Loucy (cell line): ENCODE results near the gene EXOG.

Experiments
- H2AFZ ChIP-seq: fragments of 200-600 bp; sonication (generic); 2 replicates; pipeline ENCODE4 v1.6.0; 2016; ENCODE audit warnings: antibody characterized with exemption, mild to moderate bottlenecking, low read length, moderate library complexity
- H3F3A ChIP-seq: fragments of 200-600 bp; 2 replicates; pipeline ENCODE4 v1.6.0; 2016; ENCODE audit warnings: antibody characterized with exemption, low read depth, mild to moderate bottlenecking
- H3K27me3 ChIP-seq: fragments of 200-600 bp; sonication (generic); 2 replicates; pipeline ENCODE4 v1.6.1; 2014; ENCODE audit warnings: low read length, mild to moderate bottlenecking; ENCODE audit not compliant: insufficient read depth, poor library complexity, severe bottlenecking
- H3K36me3 ChIP-seq: fragments of 200-600 bp; sonication (generic); 2 replicates; pipeline ENCODE4 v1.6.1; 2016; ENCODE audit warnings: low read length; ENCODE audit not compliant: insufficient read depth
- H3K4me1 ChIP-seq: fragments of 200-600 bp; sonication (generic); 2 replicates; pipeline ENCODE4 v1.5.1; 2014; ENCODE audit warnings: low read length, mild to moderate bottlenecking; ENCODE audit not compliant: insufficient read depth, poor library complexity, severe bottlenecking
- H3K4me2 ChIP-seq: fragments of 200-600 bp; sonication (generic); 2 replicates; pipeline ENCODE4 v1.6.0; 2014; ENCODE audit warnings: antibody characterized with exemption, low read length, low read depth, mild to moderate bottlenecking; ENCODE audit not compliant: poor library complexity, severe bottlenecking
- H3K4me3 ChIP-seq: fragments of 200-600 bp; sonication (generic); 2 replicates; pipeline ENCODE4 v1.5.1; 2014; ENCODE audit warnings: low read length, mild to moderate bottlenecking, mixed read lengths; ENCODE audit not compliant: poor library complexity, severe bottlenecking
- H3K79me2 ChIP-seq: fragments of 200-600 bp; sonication (generic); 2 replicates; pipeline ENCODE4 v1.6.1; 2014; ENCODE audit warnings: low read length; ENCODE audit not compliant: insufficient read depth
- H3K9ac ChIP-seq: fragments of 200-600 bp; sonication (generic); 2 replicates; pipeline ENCODE4 v1.6.0; 2014; ENCODE audit warnings: mild to moderate bottlenecking, low read depth, low read length, moderate library complexity; ENCODE audit not compliant: poor library complexity, severe bottlenecking
- H3K9me2 ChIP-seq: fragments of 200-600 bp; sonication (generic); replicated peaks from 2 replicates; pipeline ENCODE4 v1.6.1; 2016; ENCODE audit warnings: low read depth, low read length, mixed read lengths
- H3K9me3 ChIP-seq: fragments of 200-600 bp; sonication (generic); 2 replicates; pipeline ENCODE4 v1.6.1; 2014; ENCODE audit warnings: mild to moderate bottlenecking, antibody characterized with exemption, low read length, low read depth; ENCODE audit not compliant: insufficient read depth
- H4K20me1 ChIP-seq: fragments of 200-600 bp; sonication (generic); 2 replicates; pipeline ENCODE4 v1.6.0; 2014; ENCODE audit warnings: antibody characterized with exemption, low read length, mild to moderate bottlenecking; ENCODE audit not compliant: insufficient read depth, poor library complexity, severe bottlenecking
- CTCF ChIP-seq: fragments of 200-600 bp; sonication (generic); conservative IDR thresholded peaks from 2 replicates; pipeline ENCODE4 v1.5.1; 2014; ENCODE audit warnings: mild to moderate bottlenecking, antibody characterized with exemption, low read length
- EZH2phosphoT487 ChIP-seq: fragments of 200-600 bp; IDR thresholded peaks from 2 replicates; pipeline ENCODE4 v1.6.1; 2018; ENCODE audit warnings: antibody characterized with exemption, mild to moderate bottlenecking, moderate library complexity, borderline replicate concordance

EXOG gene

GRCh38 chr3:38458796-38459498, 37.2 kb upstream of the EXOG start:
- H3K9ac ChIP-seq, result no peak overlapping the region
- H3K79me2 ChIP-seq, result peaks cover 54% of the 10 kb centered on the region
- H4K20me1 ChIP-seq, result peaks cover 10% of the 10 kb centered on the region
- H3K4me1 ChIP-seq, result peaks cover 27% of the 10 kb centered on the region
- H3K9me3 ChIP-seq, result no peaks in the 10 kb centered on the region
- H3K36me3 ChIP-seq, result no peaks in the 10 kb centered on the region
- no peak overlapping the region for H2AFZ ChIP-seq
- H3K4me2 ChIP-seq, result no peak overlapping the region
- no peaks in the 10 kb centered on the region for H3K9me2 ChIP-seq
- no peak overlapping the region for H3K4me3 ChIP-seq
- H3K27me3 ChIP-seq, result peaks cover 13% of the 10 kb centered on the region
- no peak for TF ChIP-seq EZH2phosphoT487
- no peak for TF ChIP-seq CTCF
- no peaks in the 10 kb centered on the region for H3F3A ChIP-seq

- Histone ChIP-seq H3K9ac (no peak overlapping the region), H3K9me2 (no peaks in the 10 kb centered on the region), H3K4me2 (no peak overlapping the region), H3K9me3 (no peaks in the 10 kb centered on the region), H3K79me2 (peaks cover 52% of the 10 kb centered on the region), H3K36me3 (no peaks in the 10 kb centered on the region), H3F3A (no peaks in the 10 kb centered on the region), H3K4me3 (no peak overlapping the region), H4K20me1 (peaks cover 10% of the 10 kb centered on the region), H2AFZ (no peak overlapping the region), H3K27me3 (peaks cover 8% of the 10 kb centered on the region), H3K4me1 (peaks cover 27% of the 10 kb centered on the region)
- TF ChIP-seq CTCF, result no peak
- no peak for TF ChIP-seq EZH2phosphoT487
Observed at GRCh38 chr3:38459499-38460048, 36.6 kb upstream of the EXOG start.

GRCh38 chr3:38460377-38461270, 35.5 kb upstream of the EXOG start:
- H3K27me3 ChIP-seq, result no peaks in the 10 kb centered on the region
- H4K20me1 ChIP-seq, result peaks cover 10% of the 10 kb centered on the region
- H3K4me1 ChIP-seq, result peaks cover 22% of the 10 kb centered on the region
- H2AFZ ChIP-seq, result no peak overlapping the region
- no peaks in the 10 kb centered on the region for H3K9me2 ChIP-seq
- no peak overlapping the region for H3K9ac ChIP-seq
- no peaks in the 10 kb centered on the region for H3K36me3 ChIP-seq
- no peaks in the 10 kb centered on the region for H3F3A ChIP-seq
- no peak overlapping the region for H3K4me3 ChIP-seq
- no peaks in the 10 kb centered on the region for H3K9me3 ChIP-seq
- H3K79me2 ChIP-seq, result peaks cover 41% of the 10 kb centered on the region
- no peak overlapping the region for H3K4me2 ChIP-seq
- TF ChIP-seq EZH2phosphoT487, result no peak
- TF ChIP-seq CTCF, result no peak
